Hepatocyte (in vitro differentiated cells): ENCODE data around the gene CD300H. TPM values are rescaled to one million over a fixed set of nuclear protein-coding genes. Genes with fewer than 3 reads are reported as not detected.

ENCODE experiments used
- DNase-seq: peaks from one replicate; pipeline ENCODE4 v3.0.0-alpha.2; 2016; ENCODE audit warnings: low spot score
- H2AFZ ChIP-seq: fragments of 200-600 bp; sonication (generic); 2 replicates; pipeline ENCODE4 v1.6.0; 2016; ENCODE audit warnings: antibody characterized with exemption, mild to moderate bottlenecking
- H3K27ac ChIP-seq: fragments of 200-600 bp; sonication (generic); 2 replicates; pipeline ENCODE4 v1.5.1; 2016; ENCODE audit warnings: mild to moderate bottlenecking
- H3K27me3 ChIP-seq: fragments of 200-600 bp; sonication (generic); 2 replicates; pipeline ENCODE4 v1.6.1; 2016
- H3K36me3 ChIP-seq: fragments of 200-600 bp; sonication (generic); replicated peaks from 2 replicates; pipeline ENCODE4 v1.5.1; 2016; ENCODE audit warnings: low read depth; ENCODE audit not compliant: insufficient read depth
- H3K4me1 ChIP-seq: fragments of 200-600 bp; sonication (generic); 2 replicates; pipeline ENCODE4 v1.5.1; 2016; ENCODE audit warnings: mild to moderate bottlenecking, moderate library complexity; ENCODE audit not compliant: insufficient read depth
- H3K4me2 ChIP-seq: fragments of 200-600 bp; sonication (generic); 2 replicates; pipeline ENCODE4 v1.6.0; 2016
- H3K4me3 ChIP-seq: fragments of 200-600 bp; sonication (generic); 2 replicates; pipeline ENCODE4 v1.5.1; 2016; ENCODE audit warnings: mild to moderate bottlenecking
- H3K79me2 ChIP-seq: fragments of 200-600 bp; sonication (generic); 2 replicates; pipeline ENCODE4 v1.6.0; 2017; ENCODE audit warnings: mild to moderate bottlenecking
- H3K9me2 ChIP-seq: fragments of 200-600 bp; sonication (generic); replicated peaks from 2 replicates; pipeline ENCODE4 v1.6.0; 2017; ENCODE audit warnings: mild to moderate bottlenecking; ENCODE audit not compliant: insufficient read depth
- H3K9me3 ChIP-seq: fragments of 200-600 bp; sonication (generic); 2 replicates; pipeline ENCODE4 v1.5.1; 2016; ENCODE audit warnings: low read depth, mild to moderate bottlenecking
- H4K20me1 ChIP-seq: fragments of 200-600 bp; sonication (generic); 2 replicates; pipeline ENCODE4 v1.6.0; 2016; ENCODE audit warnings: mild to moderate bottlenecking; ENCODE audit not compliant: insufficient read depth, poor library complexity, severe bottlenecking
- EZH2 ChIP-seq: fragments of 200-600 bp; sonication (generic); IDR thresholded peaks from 2 replicates; pipeline ENCODE4 v1.6.1; 2016; ENCODE audit warnings: antibody characterized with exemption, mild to moderate bottlenecking, borderline replicate concordance
- EZH2phosphoT487 ChIP-seq: fragments of 200-600 bp; sonication (generic); IDR thresholded peaks from one replicate; pipeline ENCODE4 v1.6.1; 2018; ENCODE audit warnings: antibody characterized with exemption, mild to moderate bottlenecking, low read depth, moderate library complexity; ENCODE audit not compliant: unreplicated experiment, severe bottlenecking
- WGBS: methylation state at CpG from one replicate; pipeline ENCODE4 v1.1.6; 2016; ENCODE audit warnings: low lambda C conversion rate; ENCODE audit errors: missing lambda C conversion rate; 5-methylcytosine and 5-hydroxymethylcytosine counted together
- polyA plus RNA-seq: library from polyadenylated mRNA; unstranded; fragments of >200 nt; fragmentation: Nextera tagmentation; extraction: Ambion mirVana; gene quantifications from 2 replicates; pipeline ENCODE4 v1.2.1, GENCODE V29; 2016
- total RNA-seq: library from RNA; depleted of rRNA; stranded (reverse); fragments of >200 nt; gene quantifications from 2 replicates; pipeline ENCODE4 v1.2.3, GENCODE V29; 2014
- TF ChIP-seq, protein P1 (sequence below): fragments of 200-600 bp; sonication (generic); IDR thresholded peaks from 2 replicates; pipeline ENCODE4 v1.5.1; 2016; ENCODE audit warnings: antibody characterized with exemption, mild to moderate bottlenecking; ENCODE audit not compliant: poor library complexity

CD300H gene
- total and polyA plus RNA-seq, 2 experiments from 2014 or later: 0.67 TPM; not detected in 1

GRCh38 chr17:74592087-74592990, 25.0 kb upstream of the CD300H start, which contains the start of gene CD300LD:
TSS of gene CD300LD (minus strand) at chr17:74592283. CDS start at chr17:74592202, 81 bp downstream.
- TF ChIP-seq EZH2 (no peak), EZH2phosphoT487 (no peak)
- TF ChIP-seq, protein P1, sequence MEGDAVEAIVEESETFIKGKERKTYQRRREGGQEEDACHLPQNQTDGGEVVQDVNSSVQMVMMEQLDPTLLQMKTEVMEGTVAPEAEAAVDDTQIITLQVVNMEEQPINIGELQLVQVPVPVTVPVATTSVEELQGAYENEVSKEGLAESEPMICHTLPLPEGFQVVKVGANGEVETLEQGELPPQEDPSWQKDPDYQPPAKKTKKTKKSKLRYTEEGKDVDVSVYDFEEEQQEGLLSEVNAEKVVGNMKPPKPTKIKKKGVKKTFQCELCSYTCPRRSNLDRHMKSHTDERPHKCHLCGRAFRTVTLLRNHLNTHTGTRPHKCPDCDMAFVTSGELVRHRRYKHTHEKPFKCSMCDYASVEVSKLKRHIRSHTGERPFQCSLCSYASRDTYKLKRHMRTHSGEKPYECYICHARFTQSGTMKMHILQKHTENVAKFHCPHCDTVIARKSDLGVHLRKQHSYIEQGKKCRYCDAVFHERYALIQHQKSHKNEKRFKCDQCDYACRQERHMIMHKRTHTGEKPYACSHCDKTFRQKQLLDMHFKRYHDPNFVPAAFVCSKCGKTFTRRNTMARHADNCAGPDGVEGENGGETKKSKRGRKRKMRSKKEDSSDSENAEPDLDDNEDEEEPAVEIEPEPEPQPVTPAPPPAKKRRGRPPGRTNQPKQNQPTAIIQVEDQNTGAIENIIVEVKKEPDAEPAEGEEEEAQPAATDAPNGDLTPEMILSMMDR: no peak
- H2AFZ ChIP-seq: no peak within 1 kb of the TSS
- no peak within 1 kb of the TSS for H3K27ac ChIP-seq
- DNase-seq: no peak
- H4K20me1 ChIP-seq: no peaks in the 10 kb centered on the region
- no peaks in the 10 kb centered on the region for H3K27me3 ChIP-seq
- no peaks in the 10 kb centered on the region for H3K79me2 ChIP-seq
- H3K4me2 ChIP-seq: no peak within 1 kb of the TSS
- no peaks in the 10 kb centered on the region for H3K9me3 ChIP-seq
- WGBS: 82% methylated on average over 14 of the region's 14 CpGs
- no peaks in the 10 kb centered on the region for H3K36me3 ChIP-seq
- no peaks in the 10 kb centered on the region for H3K9me2 ChIP-seq
- H3K4me3 ChIP-seq: no peak within 1 kb of the TSS
- no peaks in the 10 kb centered on the region for H3K4me1 ChIP-seq

DNA sequence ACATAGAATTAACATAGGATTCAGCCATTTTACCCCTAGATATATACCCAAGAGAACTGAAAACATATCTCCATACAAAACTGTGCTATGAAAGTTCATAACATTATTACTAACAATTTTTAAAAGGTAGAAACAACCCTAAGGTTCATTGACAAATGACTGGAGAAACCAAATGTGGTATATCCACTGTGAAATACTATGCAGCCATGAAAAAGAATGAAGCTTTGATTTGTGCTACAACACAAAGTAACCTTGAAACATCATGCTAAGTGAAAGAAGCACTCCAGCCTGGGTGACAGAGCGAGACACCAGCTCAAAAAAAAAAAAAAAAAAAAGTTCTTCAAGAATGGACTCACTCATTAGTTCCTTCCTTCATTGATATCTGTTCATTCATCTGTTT, 24.2 kb upstream of the CD300H start:
- Histone ChIP-seq H3K27ac (no peak overlapping the region), H3K9me3 (no peaks in the 10 kb centered on the region), H4K20me1 (no peaks in the 10 kb centered on the region), H3K4me3 (no peak overlapping the region), H3K79me2 (no peaks in the 10 kb centered on the region), H3K4me2 (no peak overlapping the region), H3K9me2 (no peaks in the 10 kb centered on the region), H3K36me3 (no peaks in the 10 kb centered on the region), H3K27me3 (no peaks in the 10 kb centered on the region), H3K4me1 (no peaks in the 10 kb centered on the region), H2AFZ (no peak overlapping the region)
- no peak for DNase-seq
- no peak for TF ChIP-seq EZH2phosphoT487
- no peak for TF ChIP-seq EZH2
- TF ChIP-seq, protein P1: no peak
- WGBS: 88% methylated on average over 1 of the region's 1 CpG

- Histone ChIP-seq H3K4me2 (no peak overlapping the region), H3K9me3 (no peaks in the 10 kb centered on the region), H3K36me3 (no peaks in the 10 kb centered on the region), H3K9me2 (no peaks in the 10 kb centered on the region), H3K27ac (no peak overlapping the region), H3K79me2 (no peaks in the 10 kb centered on the region), H3K4me1 (no peaks in the 10 kb centered on the region), H3K4me3 (no peak overlapping the region), H3K27me3 (no peaks in the 10 kb centered on the region), H4K20me1 (no peaks in the 10 kb centered on the region), H2AFZ (no peak overlapping the region)
- WGBS: 75% methylated on average over 5 of the region's 5 CpGs
- no peak for DNase-seq
- TF ChIP-seq EZH2 (no peak), EZH2phosphoT487 (no peak)
- TF ChIP-seq, protein P1: no peak
These were observed 18.4 kb upstream of the CD300H start for GRCh38 chr17:74585711-74586110.
